ENCODE data around the gene IPO13. TPM values are rescaled to one million over a fixed set of nuclear protein-coding genes. Genes with fewer than 3 reads are reported as not detected.

Gene IPO13
- polyA plus RNA-seq, 4 donors, result 32.2 to 48.9 (median 39.3) TPM

DNA sequence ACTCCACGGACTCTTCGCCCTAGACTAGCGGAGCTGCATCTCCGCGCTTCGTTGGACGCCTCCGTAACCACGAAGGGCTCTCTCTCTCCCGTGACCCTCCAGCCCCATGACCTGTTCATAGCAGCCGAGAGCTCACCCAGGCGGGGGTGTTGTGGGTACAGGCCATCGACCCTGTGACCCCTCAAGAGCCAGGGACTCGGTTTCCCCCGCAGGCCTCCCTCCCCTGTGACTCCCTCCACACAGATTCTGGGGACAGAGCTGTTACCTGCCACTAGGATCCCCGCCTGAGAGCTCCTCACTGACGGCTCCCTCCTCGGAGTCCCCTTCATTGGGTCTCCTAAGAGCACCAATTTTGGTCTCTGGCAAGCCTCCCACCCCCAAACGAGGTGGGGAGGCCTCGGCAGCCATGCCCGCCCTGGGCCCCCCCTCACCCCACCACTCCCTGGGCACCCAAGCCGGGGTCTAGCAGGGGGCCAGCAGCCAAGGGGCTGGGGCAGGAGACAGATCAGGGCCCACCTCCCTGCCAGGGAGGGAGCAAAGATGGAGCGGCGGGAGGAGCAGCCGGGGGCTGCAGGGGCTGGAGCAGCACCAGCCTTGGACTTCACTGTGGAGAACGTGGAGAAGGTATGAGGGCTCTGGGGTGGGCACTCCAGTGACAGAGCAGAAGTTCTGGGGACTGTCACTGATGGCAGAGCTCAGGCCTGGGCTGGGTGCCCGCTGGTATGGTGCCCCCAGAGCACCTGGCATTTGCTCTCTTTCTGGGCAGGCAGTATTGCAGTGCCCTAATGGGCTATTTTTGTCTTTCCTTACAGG is 517 bp downstream of the IPO13 start:
- DNase-seq (ENCODE audit: low read depth in 4 of 4, low spot score in 2 of 4), result no peak

DNA sequence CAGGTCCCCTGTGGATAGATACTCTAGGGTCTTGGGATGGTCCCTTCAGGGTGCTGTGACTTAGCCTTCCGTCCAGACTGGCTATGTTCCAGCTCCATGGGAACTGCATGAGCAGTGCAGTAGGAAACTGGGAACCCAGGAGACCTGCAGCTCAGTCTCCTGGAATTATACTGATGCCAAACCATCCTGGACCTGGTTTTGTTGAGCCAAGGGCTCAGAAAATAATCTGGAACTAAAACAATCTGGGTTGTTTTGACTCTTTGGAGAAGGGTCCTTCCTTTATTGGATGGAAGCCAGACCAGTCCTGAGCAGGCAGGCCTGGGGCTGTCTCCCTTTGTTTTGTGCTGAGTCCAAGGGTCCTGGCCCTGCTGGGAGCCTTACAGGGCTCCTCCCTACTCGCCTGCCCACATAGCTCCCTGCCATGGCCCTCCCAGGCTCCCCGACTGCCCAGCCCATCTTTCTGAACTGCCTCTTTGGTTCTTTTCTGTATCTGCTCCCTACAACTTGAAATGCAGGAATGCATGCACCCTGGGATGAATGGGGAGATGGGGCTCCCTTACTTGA is 1.2 kb downstream of the IPO13 start:
- DNase-seq (ENCODE audit: low read depth in 4 of 4, low spot score in 2 of 4), result no peak

DNA sequence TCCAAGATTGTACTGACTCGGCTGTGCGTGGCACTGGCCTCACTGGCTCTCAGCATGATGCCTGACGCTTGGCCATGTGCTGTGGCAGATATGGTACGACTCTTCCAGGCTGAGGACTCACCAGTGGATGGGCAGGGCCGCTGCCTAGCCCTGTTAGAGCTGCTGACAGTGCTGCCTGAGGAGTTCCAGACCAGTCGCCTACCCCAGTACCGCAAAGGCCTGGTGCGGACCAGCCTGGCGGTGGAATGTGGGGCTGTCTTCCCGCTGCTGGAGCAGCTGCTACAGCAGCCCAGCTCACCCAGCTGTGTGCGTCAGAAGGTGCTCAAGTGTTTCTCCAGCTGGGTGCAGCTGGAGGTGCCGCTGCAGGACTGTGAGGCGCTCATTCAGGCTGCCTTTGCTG is 2.9 kb downstream of the IPO13 start:
- no peak for DNase-seq (ENCODE audit: low read depth in 4 of 4, low spot score in 2 of 4)

- no peak for DNase-seq (ENCODE audit: low read depth in 4 of 4, low spot score in 2 of 4)
These were observed 4.6 kb downstream of the IPO13 start for GRCh38 chr1:43951021-43951985.

DNA sequence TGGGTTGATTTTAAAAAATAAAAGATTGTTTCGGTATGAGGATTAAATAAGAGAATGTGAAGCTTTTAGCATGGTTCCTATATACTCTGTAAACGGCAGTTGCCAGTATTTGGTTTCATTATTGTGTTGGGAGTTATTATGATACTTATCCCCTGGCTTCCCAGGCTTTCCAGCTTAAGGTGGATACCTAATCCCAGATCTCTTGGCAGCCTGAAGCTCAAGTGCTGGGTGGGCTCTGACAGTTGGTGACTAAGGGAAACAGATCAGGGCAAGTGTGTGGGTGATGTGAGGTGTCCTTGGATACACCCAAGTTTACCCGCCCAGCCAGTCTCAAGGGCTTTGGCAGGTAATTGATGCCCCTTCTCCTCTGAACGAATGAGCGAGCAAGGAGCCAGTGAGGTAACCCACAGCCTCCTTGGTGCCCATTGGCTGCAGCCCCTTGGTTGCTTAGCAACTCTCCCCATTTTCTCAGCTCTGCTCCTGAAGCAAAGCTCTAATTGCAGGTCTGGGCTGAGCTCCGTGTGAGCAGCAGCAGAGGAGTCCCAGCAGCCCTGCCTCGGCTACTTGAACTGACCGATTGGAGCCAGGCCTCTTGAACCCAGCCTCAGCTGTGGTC is 6.1 kb downstream of the IPO13 start:
- no peak for DNase-seq (ENCODE audit: low read depth in 4 of 4, low spot score in 2 of 4)

GRCh38 chr1:43953361-43953760 is 6.6 kb downstream of the IPO13 start:
- no peak for DNase-seq (ENCODE audit: low read depth in 4 of 4, low spot score in 2 of 4)

- DNase-seq (ENCODE audit: low read depth in 4 of 4, low spot score in 2 of 4), result no peak
These were observed 7.3 kb downstream of the IPO13 start for GRCh38 chr1:43954036-43954435.

- no peak for DNase-seq (ENCODE audit: low read depth in 4 of 4, low spot score in 2 of 4)
These were observed 9.5 kb downstream of the IPO13 start for GRCh38 chr1:43956234-43956633.

- no peak for DNase-seq (ENCODE audit: low read depth in 4 of 4, low spot score in 2 of 4)
These were observed 10.8 kb downstream of the IPO13 start for GRCh38 chr1:43957407-43958040.

GRCh38 chr1:43958351-43959255 is 11.9 kb downstream of the IPO13 start:
- DNase-seq (ENCODE audit: low read depth in 4 of 4, low spot score in 2 of 4), result no peak

GRCh38 chr1:43960798-43961197 is 14.0 kb downstream of the IPO13 start:
- DNase-seq (ENCODE audit: low read depth in 4 of 4, low spot score in 2 of 4), result no peak

DNA sequence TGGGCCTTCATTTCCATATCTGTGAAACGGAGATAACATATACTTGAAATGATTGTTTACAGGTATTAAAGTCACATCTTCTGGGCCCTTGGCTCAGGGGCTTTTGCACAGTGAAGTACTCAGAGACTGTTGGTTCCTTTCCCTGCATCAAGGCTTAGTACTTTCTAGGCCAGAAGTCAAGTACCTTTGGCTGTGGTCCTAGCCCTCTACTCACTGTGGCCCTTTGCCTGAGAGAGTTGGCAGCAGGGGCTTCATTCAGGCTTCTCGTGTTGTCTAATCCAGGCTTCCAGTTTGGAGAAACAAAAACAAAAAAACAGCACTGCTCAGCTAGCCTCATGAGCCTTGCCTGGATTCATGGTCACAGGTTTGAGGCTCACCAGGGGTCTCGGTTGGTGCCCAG is 14.9 kb downstream of the IPO13 start:
- no peak for DNase-seq (ENCODE audit: low read depth in 4 of 4, low spot score in 2 of 4)

DNA sequence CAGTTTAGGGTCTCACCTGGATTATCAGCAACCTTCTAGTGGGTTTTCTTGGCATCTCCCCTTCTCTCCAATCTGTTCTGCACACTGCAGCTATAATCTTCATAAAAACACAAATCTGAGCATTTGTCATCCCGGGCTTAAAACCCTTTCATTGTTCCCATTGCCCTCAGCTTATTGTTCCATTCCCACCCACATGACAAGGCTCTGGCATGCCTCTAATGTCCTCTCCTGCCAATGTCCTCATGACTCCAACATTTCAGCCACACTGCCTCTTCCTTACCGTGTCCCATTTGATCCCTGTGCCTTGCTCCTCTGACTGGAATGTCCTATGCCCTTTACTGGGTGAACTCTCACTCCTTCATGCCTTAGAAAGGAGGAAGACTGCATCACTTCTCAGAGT is 15.6 kb downstream of the IPO13 start:
- DNase-seq (ENCODE audit: low read depth in 4 of 4, low spot score in 2 of 4), result no peak

- no peak for DNase-seq (ENCODE audit: low read depth in 4 of 4, low spot score in 2 of 4)
These were observed 16.3 kb downstream of the IPO13 start for GRCh38 chr1:43963006-43963405.

DNA sequence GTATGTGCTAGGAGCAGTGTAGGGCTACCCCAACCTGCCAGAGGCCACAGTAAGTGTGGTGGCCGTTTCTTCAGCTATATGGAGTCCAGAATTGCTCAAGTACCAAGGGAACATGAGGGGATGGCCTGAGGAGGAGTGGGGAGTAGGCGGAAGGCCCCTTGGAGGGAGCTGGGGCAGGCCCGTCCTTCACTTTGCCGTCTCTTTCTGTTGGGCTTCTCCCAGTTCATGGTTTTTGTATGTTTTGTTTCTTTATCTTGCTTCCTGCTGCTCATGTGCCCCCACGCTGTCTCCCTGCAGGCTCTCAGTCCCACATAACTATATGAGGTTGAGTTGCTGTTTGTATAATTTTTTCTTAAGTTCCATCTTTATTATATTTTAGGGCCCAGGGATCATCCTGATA is 17.1 kb downstream of the IPO13 start:
- DNase-seq (ENCODE audit: low read depth in 4 of 4, low spot score in 2 of 4), result no peak

- no peak for DNase-seq (ENCODE audit: low read depth in 4 of 4, low spot score in 2 of 4)
These were observed 18.6 kb downstream of the IPO13 start for GRCh38 chr1:43965316-43965715.

DNA sequence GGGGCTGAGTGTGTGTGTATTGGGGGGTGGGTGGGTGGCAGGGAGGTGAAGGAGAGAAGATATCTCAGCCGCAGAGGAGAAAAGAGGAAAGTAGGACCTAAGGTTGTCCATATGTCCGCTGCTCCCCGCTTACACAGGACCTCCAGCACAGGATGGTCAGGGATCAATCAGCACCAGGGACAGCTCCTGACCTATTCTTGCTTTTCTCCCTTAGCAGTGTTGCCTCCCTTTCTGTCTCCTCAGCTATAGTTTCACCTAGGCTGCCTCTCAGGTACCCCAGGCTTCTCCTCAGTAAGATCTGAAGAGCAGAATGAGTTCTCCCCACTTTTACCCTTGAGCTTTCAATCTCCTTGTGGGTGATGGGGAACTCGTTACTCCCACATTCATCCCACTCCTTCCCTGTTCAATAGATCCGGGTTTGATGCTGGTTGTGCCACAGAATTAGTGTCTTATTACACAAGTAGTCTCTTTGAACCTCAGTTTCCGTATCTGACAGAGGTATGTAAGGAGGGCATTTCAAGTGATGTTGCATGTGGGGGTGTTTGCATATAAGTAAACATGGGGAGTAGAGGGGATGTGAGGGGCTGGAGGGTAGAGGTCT is 21.7 kb downstream of the IPO13 start:
- DNase-seq (ENCODE audit: low read depth in 4 of 4, low spot score in 2 of 4), result no peak

DNA sequence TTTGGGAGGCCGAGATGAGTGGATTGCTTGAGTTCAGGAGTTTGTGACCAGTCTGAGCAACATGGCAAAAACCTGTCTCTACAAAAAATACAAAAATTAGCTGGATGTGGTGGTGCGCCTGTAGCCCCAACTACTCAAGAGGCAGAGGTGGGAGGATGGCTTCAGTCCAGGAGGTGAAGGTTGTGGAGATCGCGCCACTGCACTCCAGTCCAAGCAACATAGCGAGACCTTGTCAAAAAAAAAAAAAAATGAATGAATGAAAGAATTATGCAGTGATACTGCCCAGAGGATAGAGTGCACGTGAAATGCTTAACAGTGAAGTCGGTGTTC is 22.6 kb downstream of the IPO13 start:
- DNase-seq (ENCODE audit: low read depth in 4 of 4, low spot score in 2 of 4), result no peak

Data from left renal cortex interstitium (tissue), 4 donors.